HG02970 (cell line): ENCODE measurements around the gene TPD52L1.

Experiments
- ATAC-seq: cut with Tn5 transposase; IDR thresholded peaks from one replicate; pipeline ENCODE4 v1.9.1; 2021; ENCODE audit warnings: mild to moderate bottlenecking, moderate library complexity, moderate number of reproducible peaks; ENCODE audit not compliant: unreplicated experiment, low FRiP score

TPD52L1 gene

GRCh38 chr6:125173341-125174095 is 19.9 kb downstream of the TPD52L1 start:
- ATAC-seq = no peak

- ATAC-seq = no peak
These were observed 21.1 kb downstream of the TPD52L1 start for GRCh38 chr6:125174626-125175025.

GRCh38 chr6:125175466-125176048 is 22.0 kb downstream of the TPD52L1 start:
- no peak for ATAC-seq

GRCh38 chr6:125182237-125183008 is 28.9 kb downstream of the TPD52L1 start:
- ATAC-seq = no peak

- no peak for ATAC-seq
These were observed 29.8 kb downstream of the TPD52L1 start for GRCh38 chr6:125183391-125183790.

- ATAC-seq = no peak
These were observed 34.5 kb downstream of the TPD52L1 start for GRCh38 chr6:125188037-125188436.

- ATAC-seq = no peak
These were observed 35.1 kb downstream of the TPD52L1 start for GRCh38 chr6:125188594-125189203.

- no peak for ATAC-seq
These were observed 35.9 kb downstream of the TPD52L1 start for GRCh38 chr6:125189494-125189893.

GRCh38 chr6:125190667-125191066 is 37.1 kb downstream of the TPD52L1 start:
- ATAC-seq = no peak

GRCh38 chr6:125191916-125192609 is 38.5 kb downstream of the TPD52L1 start:
- ATAC-seq = peak; percentile 98

- peak; percentile 9 for ATAC-seq
These were observed 39.0 kb downstream of the TPD52L1 start for GRCh38 chr6:125192610-125192930.

GRCh38 chr6:125193208-125193607 is 39.6 kb downstream of the TPD52L1 start:
- ATAC-seq = no peak

GRCh38 chr6:125194941-125195340 is 41.4 kb downstream of the TPD52L1 start:
- ATAC-seq = no peak

- no peak for ATAC-seq
These were observed 42.0 kb downstream of the TPD52L1 start for GRCh38 chr6:125195526-125195925.

GRCh38 chr6:125196613-125197012 is 43.0 kb downstream of the TPD52L1 start:
- ATAC-seq = no peak

GRCh38 chr6:125197795-125198269 is 44.3 kb downstream of the TPD52L1 start:
- no peak for ATAC-seq

GRCh38 chr6:125198398-125198937 is 44.9 kb downstream of the TPD52L1 start:
- no peak for ATAC-seq

- no peak for ATAC-seq
These were observed 47.4 kb downstream of the TPD52L1 start for GRCh38 chr6:125200941-125201340.

GRCh38 chr6:125201961-125202729 is 48.6 kb downstream of the TPD52L1 start:
- no peak for ATAC-seq
